HFF-Myc (cell line): ENCODE results near the gene IGFBPL1.
"Not testable (repeated sequence)": the region's sequence is repeated elsewhere in the genome, so short reads cannot be mapped to it uniquely, and the experiment has no call there.

Experiments
- DNase-seq: peaks from one replicate; pipeline ENCODE4 v3.0.0-alpha.2; 2011; ENCODE audit warnings: low read depth; ENCODE audit errors: extremely low read depth
- H3K4me3 ChIP-seq: replicated peaks from 2 replicates; pipeline ENCODE4 v1.5.1; 2011; ENCODE audit warnings: low read depth, mild to moderate bottlenecking, control low read depth, low read length
- CTCF ChIP-seq: IDR thresholded peaks from 2 replicates; pipeline ENCODE4 v1.5.1; 2012; ENCODE audit warnings: mild to moderate bottlenecking, low read depth, low read length, control low read depth; ENCODE audit errors: missing control alignments

IGFBPL1 gene

GRCh38 chr9:38405785-38406184 is 18.5 kb downstream of the IGFBPL1 start:
- TF ChIP-seq CTCF: no peak
- DNase-seq: no peak
- H3K4me3 ChIP-seq: no peak overlapping the region

GRCh38 chr9:38404314-38404713 is 19.9 kb downstream of the IGFBPL1 start:
- TF ChIP-seq CTCF: no peak
- no peak for DNase-seq
- H3K4me3 ChIP-seq: no peak overlapping the region

GRCh38 chr9:38401994-38402393 is 22.3 kb downstream of the IGFBPL1 start:
- DNase-seq: no peak
- TF ChIP-seq CTCF: no peak
- no peak overlapping the region for H3K4me3 ChIP-seq

GRCh38 chr9:38399191-38399590 is 25.1 kb downstream of the IGFBPL1 start:
- not testable (repeated sequence) for DNase-seq, H3K4me3 ChIP-seq

- no peak overlapping the region for H3K4me3 ChIP-seq
Measured at GRCh38 chr9:38396371-38396671, 27.9 kb downstream of the IGFBPL1 start.

GRCh38 chr9:38395653-38396370 is 28.4 kb downstream of the IGFBPL1 start:
- no peak overlapping the region for H3K4me3 ChIP-seq
- no peak for DNase-seq
- no peak for TF ChIP-seq CTCF

More at GRCh38 chr9:38396371-38396671, 27.9 kb downstream of the IGFBPL1 start:
- no peak for DNase-seq
- TF ChIP-seq CTCF: no peak

GRCh38 chr9:38394416-38394815 is 29.8 kb downstream of the IGFBPL1 start:
- no peak overlapping the region; the same call in 1 of the 2 replicates for H3K4me3 ChIP-seq
- DNase-seq: no peak
- no peak for TF ChIP-seq CTCF
